Left lobe of liver (tissue), 2 donors: ENCODE results near the gene SNTG2. TPM values are rescaled to one million over a fixed set of nuclear protein-coding genes. Genes with fewer than 3 reads are reported as not detected.
"Not testable (repeated sequence)": the region's sequence is repeated elsewhere in the genome, so short reads cannot be mapped to it uniquely, and the experiment has no call there.

Experiments used
- ATAC-seq: fragments of 200-7000 bp; cut with Tn5 transposase; one replicate; pipeline ENCODE4 v1.9.1; 2020; ENCODE audit warnings: mild to moderate bottlenecking, moderate library complexity
- DNase-seq: peaks from one replicate; pipeline ENCODE4 v3.0.0-alpha.2; 2020; ENCODE audit warnings: low spot score
- total RNA-seq: library from RNA; stranded (reverse); gene quantifications from one replicate; pipeline ENCODE4 v1.2.1, GENCODE V29; 2021
- donor health status: DM: no; HTN: no; CAD: no; lungs with moderate emphysema.
- donor health status: DM: no; HTN: yes; CAD: no.

The SNTG2 gene
- total RNA-seq, 1 donor from 2014 or later: not detected

GRCh38 chr2:1341404-1342120 lies 390.9 kb downstream of the SNTG2 start:
- ATAC-seq (no peak), DNase-seq (no peak)

- DNase-seq: no peak
- no peak for ATAC-seq
These were observed 398.1 kb downstream of the SNTG2 start for GRCh38 chr2:1348789-1349188.

- DNase-seq: no peak
- ATAC-seq: no peak
These were observed 399.5 kb downstream of the SNTG2 start for GRCh38 chr2:1350111-1350510.

GRCh38 chr2:1353124-1353523 lies 402.5 kb downstream of the SNTG2 start:
- DNase-seq (no peak), ATAC-seq (no peak)

GRCh38 chr2:1353543-1353942 lies 402.9 kb downstream of the SNTG2 start:
- DNase-seq: no peak
- no peak for ATAC-seq

- DNase-seq: no peak
These were observed 409.5 kb downstream of the SNTG2 start for GRCh38 chr2:1360144-1360543.

GRCh38 chr2:1360557-1361250 lies 410.1 kb downstream of the SNTG2 start:
- DNase-seq (no peak), ATAC-seq (no peak)

More at GRCh38 chr2:1360144-1360543, 409.5 kb downstream of the SNTG2 start:
- ATAC-seq: no peak

GRCh38 chr2:1363367-1363766 lies 412.7 kb downstream of the SNTG2 start:
- no peak for DNase-seq
- no peak for ATAC-seq

GRCh38 chr2:1366546-1367134 lies 416.0 kb downstream of the SNTG2 start:
- ATAC-seq (peak; percentile 13), DNase-seq (peak; percentile 50)

GRCh38 chr2:1367601-1368000 lies 417.0 kb downstream of the SNTG2 start:
- DNase-seq: no peak
- ATAC-seq: no peak

- no peak for DNase-seq
- ATAC-seq: no peak
These were observed 419.3 kb downstream of the SNTG2 start for GRCh38 chr2:1369905-1370304.

GRCh38 chr2:1370461-1370860 lies 419.8 kb downstream of the SNTG2 start:
- DNase-seq (no peak), ATAC-seq (no peak)

- ATAC-seq (no peak), DNase-seq (no peak)
These were observed 420.4 kb downstream of the SNTG2 start for GRCh38 chr2:1371082-1371481.

- no peak for DNase-seq
- no peak for ATAC-seq
These were observed 423.2 kb downstream of the SNTG2 start for GRCh38 chr2:1373830-1374229.

- no peak for ATAC-seq
- DNase-seq: no peak
These were observed 423.6 kb downstream of the SNTG2 start for GRCh38 chr2:1374287-1374686.

GRCh38 chr2:1375794-1376193 lies 425.1 kb downstream of the SNTG2 start:
- ATAC-seq (no peak), DNase-seq (no peak)

GRCh38 chr2:1377473-1377872 lies 426.8 kb downstream of the SNTG2 start:
- DNase-seq (no peak), ATAC-seq (no peak)

GRCh38 chr2:1378456-1379150 lies 428.0 kb downstream of the SNTG2 start:
- DNase-seq (no peak), ATAC-seq (no peak)

GRCh38 chr2:1381644-1382043 lies 431.0 kb downstream of the SNTG2 start:
- ATAC-seq: no peak
- DNase-seq: no peak

- DNase-seq, ATAC-seq: not testable (repeated sequence)
These were observed 437.5 kb downstream of the SNTG2 start for GRCh38 chr2:1387954-1388725.

GRCh38 chr2:1390118-1390517 lies 439.5 kb downstream of the SNTG2 start:
- not testable (repeated sequence) for ATAC-seq, DNase-seq
